HEK293 (cell line): Measurements from ENCODE around the gene CMKLR1.

ENCODE experiments used
- BCL11A ChIP-seq: fragments of 450-650 bp; formaldehyde crosslinking; IDR thresholded peaks from 2 replicates; pipeline ENCODE4 v1.5.1; 2016; ENCODE audit warnings: low read depth, missing biosample characterization, missing genetic modification characterization
- SP3 ChIP-seq: fragments of 450-650 bp; formaldehyde crosslinking; IDR thresholded peaks from 2 replicates; pipeline ENCODE4 v1.5.1; 2016; ENCODE audit warnings: missing biosample characterization, missing genetic modification characterization
- ZFP37 ChIP-seq: fragments of 450-650 bp; formaldehyde crosslinking; IDR thresholded peaks from 2 replicates; pipeline ENCODE4 v1.5.1; 2016; ENCODE audit warnings: missing biosample characterization, missing genetic modification characterization
- ZFP41 ChIP-seq: fragments of 450-650 bp; formaldehyde crosslinking; IDR thresholded peaks from 2 replicates; pipeline ENCODE4 v1.5.1; 2016; ENCODE audit warnings: missing biosample characterization, missing genetic modification characterization, borderline replicate concordance
- ZNF174 ChIP-seq: fragments of 450-650 bp; formaldehyde crosslinking; IDR thresholded peaks from 2 replicates; pipeline ENCODE4 v1.5.0; 2017; ENCODE audit warnings: missing biosample characterization, mild to moderate bottlenecking, missing genetic modification characterization
- ZNF544 ChIP-seq: fragments of 450-650 bp; formaldehyde crosslinking; IDR thresholded peaks from 2 replicates; pipeline ENCODE4 v1.5.0; 2017; ENCODE audit warnings: missing biosample characterization, missing genetic modification characterization
- TF ChIP-seq, protein P1 (sequence below): fragments of 450-650 bp; formaldehyde crosslinking; IDR thresholded peaks from 2 replicates; pipeline ENCODE4 v1.5.1; 2017; ENCODE audit warnings: missing biosample characterization, missing genetic modification characterization
- TF ChIP-seq, protein P2 (sequence below): fragments of 450-650 bp; formaldehyde crosslinking; IDR thresholded peaks from 2 replicates; pipeline ENCODE4 v1.5.1; 2016; ENCODE audit warnings: missing biosample characterization, missing genetic modification characterization
- TF ChIP-seq, protein P3 (sequence below): fragments of 450-650 bp; formaldehyde crosslinking; IDR thresholded peaks from 2 replicates; pipeline ENCODE4 v1.5.1; 2016; ENCODE audit warnings: missing biosample characterization, missing genetic modification characterization

DNA sequence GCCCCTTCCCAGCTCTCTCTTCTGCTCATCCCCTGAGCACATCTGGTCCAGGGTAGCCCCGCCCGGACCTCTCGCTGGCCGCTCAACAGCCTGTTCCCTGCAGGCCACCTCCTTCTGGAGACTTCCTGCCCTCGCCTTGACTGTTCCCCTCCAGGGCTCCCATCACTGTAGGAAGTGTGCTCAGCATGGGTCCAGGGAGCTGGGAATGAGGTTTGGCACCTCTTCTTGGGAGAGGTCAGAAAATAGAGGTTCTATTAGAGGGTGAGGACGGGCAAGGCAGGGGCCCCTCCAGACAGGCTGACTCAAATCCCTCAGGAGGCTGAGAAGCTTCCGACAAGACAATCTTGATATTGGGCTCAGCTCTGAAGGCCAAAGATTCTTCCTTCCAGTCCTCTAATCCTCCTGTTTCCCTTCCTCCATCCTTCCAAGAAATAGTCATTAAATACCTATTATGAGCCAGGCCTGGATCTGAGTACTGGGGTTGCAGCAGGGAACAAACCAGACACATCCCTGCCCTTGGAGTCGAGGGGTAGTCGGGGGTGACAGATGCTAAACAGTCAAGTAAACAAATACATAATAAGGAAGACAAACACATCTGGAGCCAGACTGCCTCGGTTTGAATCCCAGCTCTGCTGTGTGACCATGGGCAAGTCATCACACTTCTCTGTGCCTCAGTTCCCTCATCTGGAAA, 30.6 kb downstream of the CMKLR1 start:
- no peak for TF ChIP-seq SP3 (tag by site-specific recombination)
- TF ChIP-seq ZNF174 (tag by site-specific recombination): no peak
- no peak for TF ChIP-seq ZFP37 (tag by site-specific recombination)
- TF ChIP-seq ZFP41 (tag by site-specific recombination): no peak
- no peak for TF ChIP-seq BCL11A
- TF ChIP-seq, protein P1, sequence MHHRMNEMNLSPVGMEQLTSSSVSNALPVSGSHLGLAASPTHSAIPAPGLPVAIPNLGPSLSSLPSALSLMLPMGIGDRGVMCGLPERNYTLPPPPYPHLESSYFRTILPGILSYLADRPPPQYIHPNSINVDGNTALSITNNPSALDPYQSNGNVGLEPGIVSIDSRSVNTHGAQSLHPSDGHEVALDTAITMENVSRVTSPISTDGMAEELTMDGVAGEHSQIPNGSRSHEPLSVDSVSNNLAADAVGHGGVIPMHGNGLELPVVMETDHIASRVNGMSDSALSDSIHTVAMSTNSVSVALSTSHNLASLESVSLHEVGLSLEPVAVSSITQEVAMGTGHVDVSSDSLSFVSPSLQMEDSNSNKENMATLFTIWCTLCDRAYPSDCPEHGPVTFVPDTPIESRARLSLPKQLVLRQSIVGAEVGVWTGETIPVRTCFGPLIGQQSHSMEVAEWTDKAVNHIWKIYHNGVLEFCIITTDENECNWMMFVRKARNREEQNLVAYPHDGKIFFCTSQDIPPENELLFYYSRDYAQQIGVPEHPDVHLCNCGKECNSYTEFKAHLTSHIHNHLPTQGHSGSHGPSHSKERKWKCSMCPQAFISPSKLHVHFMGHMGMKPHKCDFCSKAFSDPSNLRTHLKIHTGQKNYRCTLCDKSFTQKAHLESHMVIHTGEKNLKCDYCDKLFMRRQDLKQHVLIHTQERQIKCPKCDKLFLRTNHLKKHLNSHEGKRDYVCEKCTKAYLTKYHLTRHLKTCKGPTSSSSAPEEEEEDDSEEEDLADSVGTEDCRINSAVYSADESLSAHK (tag by site-specific recombination): no peak
- TF ChIP-seq, protein P2, sequence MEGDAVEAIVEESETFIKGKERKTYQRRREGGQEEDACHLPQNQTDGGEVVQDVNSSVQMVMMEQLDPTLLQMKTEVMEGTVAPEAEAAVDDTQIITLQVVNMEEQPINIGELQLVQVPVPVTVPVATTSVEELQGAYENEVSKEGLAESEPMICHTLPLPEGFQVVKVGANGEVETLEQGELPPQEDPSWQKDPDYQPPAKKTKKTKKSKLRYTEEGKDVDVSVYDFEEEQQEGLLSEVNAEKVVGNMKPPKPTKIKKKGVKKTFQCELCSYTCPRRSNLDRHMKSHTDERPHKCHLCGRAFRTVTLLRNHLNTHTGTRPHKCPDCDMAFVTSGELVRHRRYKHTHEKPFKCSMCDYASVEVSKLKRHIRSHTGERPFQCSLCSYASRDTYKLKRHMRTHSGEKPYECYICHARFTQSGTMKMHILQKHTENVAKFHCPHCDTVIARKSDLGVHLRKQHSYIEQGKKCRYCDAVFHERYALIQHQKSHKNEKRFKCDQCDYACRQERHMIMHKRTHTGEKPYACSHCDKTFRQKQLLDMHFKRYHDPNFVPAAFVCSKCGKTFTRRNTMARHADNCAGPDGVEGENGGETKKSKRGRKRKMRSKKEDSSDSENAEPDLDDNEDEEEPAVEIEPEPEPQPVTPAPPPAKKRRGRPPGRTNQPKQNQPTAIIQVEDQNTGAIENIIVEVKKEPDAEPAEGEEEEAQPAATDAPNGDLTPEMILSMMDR (tag by site-specific recombination): no peak
- TF ChIP-seq ZNF544: no peak
- TF ChIP-seq, protein P3, sequence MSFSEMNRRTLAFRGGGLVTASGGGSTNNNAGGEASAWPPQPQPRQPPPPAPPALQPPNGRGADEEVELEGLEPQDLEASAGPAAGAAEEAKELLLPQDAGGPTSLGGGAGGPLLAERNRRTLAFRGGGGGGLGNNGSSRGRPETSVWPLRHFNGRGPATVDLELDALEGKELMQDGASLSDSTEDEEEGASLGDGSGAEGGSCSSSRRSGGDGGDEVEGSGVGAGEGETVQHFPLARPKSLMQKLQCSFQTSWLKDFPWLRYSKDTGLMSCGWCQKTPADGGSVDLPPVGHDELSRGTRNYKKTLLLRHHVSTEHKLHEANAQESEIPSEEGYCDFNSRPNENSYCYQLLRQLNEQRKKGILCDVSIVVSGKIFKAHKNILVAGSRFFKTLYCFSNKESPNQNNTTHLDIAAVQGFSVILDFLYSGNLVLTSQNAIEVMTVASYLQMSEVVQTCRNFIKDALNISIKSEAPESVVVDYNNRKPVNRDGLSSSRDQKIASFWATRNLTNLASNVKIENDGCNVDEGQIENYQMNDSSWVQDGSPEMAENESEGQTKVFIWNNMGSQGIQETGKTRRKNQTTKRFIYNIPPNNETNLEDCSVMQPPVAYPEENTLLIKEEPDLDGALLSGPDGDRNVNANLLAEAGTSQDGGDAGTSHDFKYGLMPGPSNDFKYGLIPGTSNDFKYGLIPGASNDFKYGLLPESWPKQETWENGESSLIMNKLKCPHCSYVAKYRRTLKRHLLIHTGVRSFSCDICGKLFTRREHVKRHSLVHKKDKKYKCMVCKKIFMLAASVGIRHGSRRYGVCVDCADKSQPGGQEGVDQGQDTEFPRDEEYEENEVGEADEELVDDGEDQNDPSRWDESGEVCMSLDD (tag by site-specific recombination): no peak
